Pancreas (tissue), 10 donors: ENCODE data around the gene NUP210. TPM values are rescaled to one million over a fixed set of nuclear protein-coding genes. Genes with fewer than 3 reads are reported as not detected.

ENCODE experiments used
- ATAC-seq, 4 donors: fragments of 200-7000 bp; cut with Tn5 transposase; one replicate each; pipeline versions ENCODE4 v1.8.0 to v1.9.1; 2020; ENCODE audit warnings: mild to moderate bottlenecking in 4 of 4, moderate library complexity in 4 of 4
- DNase-seq, 6 donors: peaks; one replicate each; pipeline ENCODE4 v3.0.0-alpha.2; 2020
- FAIRE-seq: peaks from 2 replicates; lab custom pipeline; 2012; peaks lifted over from hg19 to GRCh38; lab: Jason Lieb, UNC
- H3K27ac ChIP-seq, 4 donors: fragments of 200-600 bp; sonication (generic); 1 replicate in 3 of 4; 2 replicates in 1 of 4; pipeline versions ENCODE4 v1.5.0 to v1.8.0; 2020
- H3K27me3 ChIP-seq, 4 donors: fragments of 200-600 bp; one replicate each; pipeline ENCODE4 v1.8.0; 2021
- H3K36me3 ChIP-seq, 3 donors: fragments of 200-600 bp; sonication (generic) in 1 of 3; one replicate each; pipeline versions ENCODE4 v1.5.0 to v1.8.0; 2020 to 2021
- H3K4me1 ChIP-seq, 3 donors: fragments of 200-600 bp; one replicate each; pipeline ENCODE4 v1.8.0; 2021
- H3K4me3 ChIP-seq, 4 donors: fragments of 200-600 bp; sonication (generic) in 2 of 4; one replicate each; pipeline versions ENCODE4 v1.5.0 to v1.8.0; 2020 to 2021
- H3K9me3 ChIP-seq, 4 donors: fragments of 200-600 bp; one replicate each; pipeline ENCODE4 v1.8.0; 2021
- CTCF ChIP-seq, 4 donors: fragments of 200-600 bp; sonication (generic) in 3 of 4; IDR thresholded peaks; one replicate each; pipeline versions ENCODE4 v1.5.0 to v1.8.0; 2021; ENCODE audit warnings: antibody characterized with exemption in 4 of 4
- WGBS, 2 donors: extraction: QIAGEN DNeasy Blood & Tissue Kit; methylation state at CpG; one replicate each; pipeline ENCODE4 v1.1.7; 2013; 5-methylcytosine and 5-hydroxymethylcytosine counted together
- intact Hi-C, 3 donors: fragments of 100-400 bp; cut with DNase I; formaldehyde crosslinking; loops; one replicate each; pipeline versions ENCODE4 v1.11.1 to v1.14.2; 2022
- polyA plus RNA-seq, 2 donors: library from polyadenylated mRNA; stranded (reverse); fragments of 200-250 nt; gene quantifications; one replicate each; pipeline ENCODE4 v1.2.3, GENCODE V29; 2013
- total RNA-seq, 6 donors: library from RNA; stranded (reverse); fragmentation: NEBNext Ultra II Directional in 4 of 6; extraction: Animal tissue kit (Norgen Biotek cat#: 25700) in 4 of 6; gene quantifications; one replicate each; pipeline versions ENCODE4 v1.2.1 to v1.2.4, GENCODE V29; 2021 to 2023
- donor health status: healthy with polysubstance abuse.
- donor health status: DM: no; HTN: no; CAD: no; lungs with moderate emphysema.
- donor health status: DM: no; HTN: no; CAD: no.
- donor health status: control.
- donor health status: control.
- donor health status: Bipolar disorder and iron deficiency.
- donor health status: DM: yes; HTN: yes; CAD: no.
- donor health status: DM: no; HTN: no; CAD: no.
- donor health status: DM: no; HTN: no; CAD: no.
- donor health status: DM: yes; HTN: yes; CAD: no.

The NUP210 gene
- total and polyA plus RNA-seq, 8 donors, result 7.6 to 12.5 (median 9.8) TPM

- H3K4me1 ChIP-seq, result peaks cover 0 to 5% (median 0%) of the 10 kb centered on the region in 3 donors
- intact Hi-C loops, result loop anchor here in 2 of 3 donors (5.0 to 10.0 kb wide), 2 partner anchors 365 to 367 kb away; no protein-coding TSS in a partner anchor
- H3K4me3 ChIP-seq, result no peak overlapping the region
- H3K27me3 ChIP-seq, result no peaks in the 10 kb centered on the region
- H3K9me3 ChIP-seq, result no peaks in the 10 kb centered on the region
- 82 to 92% methylated on average over 9 of the region's 9 CpGs for WGBS, 2 donors
- H3K27ac ChIP-seq, result no peak overlapping the region
- no peak for DNase-seq
- no peak for FAIRE-seq
- no peak for TF ChIP-seq CTCF (IDR thresholded peaks at IDR 0.05)
- ATAC-seq, result no peak
- H3K36me3 ChIP-seq, result no peaks in the 10 kb centered on the region
Measured at GRCh38 chr3:13459605-13460340, 39.7 kb upstream of the NUP210 start.

- no peak for ATAC-seq
- intact Hi-C loops, result loop anchor here in 1 of 3 donors (5.0 kb wide), 1 partner anchor 365 kb away; no protein-coding TSS in a partner anchor
Measured at GRCh38 chr3:13457593-13457992, 37.5 kb upstream of the NUP210 start.

GRCh38 chr3:13455644-13456043, 35.5 kb upstream of the NUP210 start:
- no peak for FAIRE-seq
- H3K4me1 ChIP-seq, result peaks cover 0 to 4% (median 4%) of the 10 kb centered on the region in 3 donors
- intact Hi-C loops, result loop anchor here in 1 of 3 donors (5.0 kb wide), 1 partner anchor 363 kb away; no protein-coding TSS in a partner anchor
- no peaks in the 10 kb centered on the region for H3K27me3 ChIP-seq
- no peak overlapping the region for H3K4me3 ChIP-seq
- ATAC-seq, result no peak
- no peaks in the 10 kb centered on the region for H3K9me3 ChIP-seq
- no peak for DNase-seq
- 70 to 75% methylated on average over 6 of the region's 6 CpGs for WGBS, 2 donors
- H3K27ac ChIP-seq, result no peak overlapping the region
- no peaks in the 10 kb centered on the region for H3K36me3 ChIP-seq
- no peak for TF ChIP-seq CTCF (IDR thresholded peaks at IDR 0.05)

More at GRCh38 chr3:13457593-13457992, 37.5 kb upstream of the NUP210 start:
- peaks cover 0 to 5% (median 0%) of the 10 kb centered on the region in 3 donors for H3K4me1 ChIP-seq
- no peak for TF ChIP-seq CTCF (IDR thresholded peaks at IDR 0.05)
- FAIRE-seq, result no peak
- 91 to 94% methylated on average over 4 of the region's 4 CpGs for WGBS, 2 donors
- H3K4me3 ChIP-seq, result no peak overlapping the region
- H3K9me3 ChIP-seq, result no peaks in the 10 kb centered on the region
- DNase-seq, result no peak
- H3K27me3 ChIP-seq, result no peaks in the 10 kb centered on the region
- H3K36me3 ChIP-seq, result no peaks in the 10 kb centered on the region
- H3K27ac ChIP-seq, result no peak overlapping the region

- TF ChIP-seq CTCF (IDR thresholded peaks at IDR 0.05), result peak in 3 of 4 donors; percentile 39 to 49 (median 43)
- peak; percentile 68 to 82 (median 74) for ATAC-seq
- intact Hi-C loops, result no loop called here
- Histone ChIP-seq H3K4me1 (peaks cover 0 to 4% (median 4%) of the 10 kb centered on the region in 3 donors), H3K4me3 (peak overlapping the region in 2 of 4 donors; percentile 40 to 48), H3K27ac (peak overlapping the region; percentile 61 to 95 (median 88)), H3K9me3 (no peaks in the 10 kb centered on the region), H3K27me3 (no peaks in the 10 kb centered on the region), H3K36me3 (no peaks in the 10 kb centered on the region)
- DNase-seq, result peak in 3 of 6 donors; percentile 30 to 49 (median 41)
- WGBS, 2 donors, result 6 to 9% methylated on average over 12 of the region's 12 CpGs
- no peak for FAIRE-seq
Measured at GRCh38 chr3:13452490-13453335, 32.6 kb upstream of the NUP210 start.
